Measurements from ENCODE around the gene SPDYE3.
"Not testable (repeated sequence)": the region's sequence is repeated elsewhere in the genome, so short reads cannot be mapped to it uniquely, and the experiment has no call there.

DNA sequence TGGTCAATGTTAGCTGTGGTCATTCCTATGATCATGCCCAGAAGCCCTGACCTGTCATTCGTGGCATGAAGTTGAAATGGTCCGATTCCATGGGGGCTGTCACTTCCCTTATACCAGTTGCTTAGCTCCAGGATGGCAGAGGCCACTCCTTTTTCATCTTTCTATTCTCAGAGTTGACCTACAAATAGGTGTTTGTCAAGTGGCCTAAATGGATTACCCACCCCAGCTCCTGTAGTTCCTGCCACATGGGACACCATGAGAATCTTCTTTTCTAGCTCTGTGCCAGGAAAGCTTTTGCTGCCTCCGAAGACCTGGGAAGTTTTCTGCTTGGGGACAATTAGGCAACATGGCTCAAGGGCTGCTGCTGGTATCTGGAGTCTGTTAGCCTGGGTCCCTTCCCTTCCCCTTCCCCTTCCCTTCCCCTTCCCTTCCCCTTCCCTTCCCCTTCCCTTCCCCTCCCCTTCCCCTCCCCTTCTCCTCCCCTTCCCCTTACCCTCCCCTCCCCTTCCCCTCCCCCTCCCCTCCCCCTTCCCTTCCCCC, 25.4 kb upstream of the SPDYE3 start:
- TF ChIP-seq CTCF (IDR thresholded peaks at IDR 0.05); POLR2AphosphoS5 (IDR thresholded peaks at IDR 0.05); POLR2A (IDR thresholded peaks at IDR 0.05; ENCODE audit: low read depth): not testable (repeated sequence)

Measured in esophagus muscularis mucosa (tissue), 3 donors.